Gastrocnemius medialis (tissue), 4 donors: Measurements from ENCODE around the gene KCNK3. TPM values are rescaled to one million over a fixed set of nuclear protein-coding genes. Genes with fewer than 3 reads are reported as not detected.

Experiments
- ATAC-seq, 2 donors: fragments of 150-250 bp; one replicate each; pipeline ENCODE4 v1.9.1; 2016
- DNase-seq, 2 donors: peaks; one replicate each; pipeline ENCODE4 v3.0.0-alpha.2; 2019
- H3K27ac ChIP-seq, 4 donors: fragments of 200-600 bp; sonication (generic); 1 replicate in 1 of 4; 2 replicates in 3 of 4; pipeline ENCODE4 v1.5.1; 2016 to 2018; ENCODE audit warnings: mild to moderate bottlenecking in 2 of 4, moderate library complexity in 1 of 4
- H3K27me3 ChIP-seq, 3 donors: fragments of 200-600 bp; sonication (generic) in 2 of 3; 1 replicate in 1 of 3; 2 replicates in 2 of 3; pipeline versions ENCODE4 v1.5.1 to v1.6.0; 2016 to 2019; ENCODE audit warnings: mild to moderate bottlenecking in 1 of 3, moderate library complexity in 1 of 3
- H3K36me3 ChIP-seq, 2 donors: fragments of 200-600 bp; sonication (generic) in 1 of 2; one replicate each; pipeline ENCODE4 v1.5.1; 2017 to 2018
- H3K4me1 ChIP-seq, 2 donors: fragments of 200-600 bp; sonication (generic) in 1 of 2; one replicate each; pipeline ENCODE4 v1.5.1; 2016 to 2017; ENCODE audit warnings: mild to moderate bottlenecking in 2 of 2
- H3K4me3 ChIP-seq, 4 donors: fragments of 200-600 bp; sonication (generic) in 3 of 4; 1 replicate in 1 of 4; 2 replicates in 3 of 4; pipeline ENCODE4 v1.5.1; 2016 to 2019; ENCODE audit warnings: mild to moderate bottlenecking in 2 of 4
- H3K9me3 ChIP-seq, 3 donors: fragments of 200-600 bp; sonication (generic) in 2 of 3; 1 replicate in 1 of 3; 2 replicates in 2 of 3; pipeline ENCODE4 v1.5.1; 2016 to 2019
- POLR2A ChIP-seq, 2 donors: fragments of 450-650 bp; IDR thresholded peaks; one replicate each; pipeline ENCODE4 v1.6.1; 2017; ENCODE audit warnings: antibody characterized with exemption in 2 of 2, mild to moderate bottlenecking in 2 of 2, moderate library complexity in 2 of 2
- in situ Hi-C, 4 donors: fragments of 200-750 bp; cut with MboI; loops; one replicate each; pipeline versions ENCODE4 v1.15.0 to v1.8.0; 2017; ENCODE audit warnings: low sequenced_read_pairs in 4 of 4
- intact Hi-C: fragments of 100-400 bp; cut with DNase I; formaldehyde crosslinking; loops from one replicate; pipeline ENCODE4 v1.15.1; 2023; ENCODE audit warnings: low total_unique reads
- total RNA-seq, 4 donors: library from RNA; depleted of rRNA; stranded (reverse); fragments of >200 nt; gene quantifications; one replicate each; pipeline versions ENCODE4 v1.1.0 to v1.2.3, GENCODE V29; 2016
- TF ChIP-seq, protein P1 (sequence below), 5 experiments: fragments of 450-650 bp in 3 of 5; fragments of 200-600 bp in 2 of 5; sonication (generic) in 2 of 5; IDR thresholded peaks in 4 of 5; conservative IDR thresholded peaks in 1 of 5; 1 replicate in 4 of 5; 2 replicates in 1 of 5; pipeline ENCODE4 v1.5.1; 2016 to 2019; ENCODE audit warnings: antibody characterized with exemption in 5 of 5, mild to moderate bottlenecking in 3 of 5, moderate library complexity in 3 of 5

Gene KCNK3
- total RNA-seq, 4 donors from 2014 or later: 0.80 to 11.6 (median 1.2) TPM

DNA sequence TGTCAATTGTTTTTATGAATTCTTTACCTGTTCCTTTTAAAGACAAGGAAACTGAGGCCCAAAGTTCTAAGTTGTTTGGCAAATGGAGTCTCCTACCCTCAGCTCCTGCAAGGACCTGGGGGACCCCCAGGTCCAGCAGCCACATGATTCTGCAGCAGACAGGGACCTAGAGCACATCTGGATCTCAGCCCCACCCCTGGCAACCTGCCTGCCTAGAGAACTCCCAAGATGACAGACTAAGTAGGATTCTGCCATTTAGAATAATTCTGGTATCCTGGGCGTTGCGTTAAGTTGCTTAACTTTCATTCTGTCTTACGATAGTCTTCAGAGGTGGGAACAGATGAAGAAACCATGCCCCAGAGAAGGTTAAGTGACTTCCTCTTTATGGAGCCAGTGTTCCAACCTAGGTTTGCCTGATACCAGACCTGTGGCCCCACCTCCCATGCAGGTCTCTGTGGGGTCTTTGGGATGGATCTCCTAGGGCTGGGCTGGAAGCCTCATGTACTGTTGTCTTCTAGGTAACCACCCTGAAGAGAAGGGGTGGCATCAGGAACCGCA is 87.8 kb downstream of the KCNK3 start:
- peak in 1 of 2 donors; percentile 52 for DNase-seq
- ATAC-seq: peak in 1 of 2 donors; percentile 50
- Histone ChIP-seq H3K4me3 (no peak overlapping the region), H3K4me1 (peaks cover 5 to 6% of the 10 kb centered on the region in 2 donors), H3K9me3 (no peaks in the 10 kb centered on the region), H3K36me3 (peaks cover 0 to 51% of the 10 kb centered on the region in 2 donors), H3K27me3 (no peaks in the 10 kb centered on the region), H3K27ac (peak overlapping the region in 2 of 4 donors; percentile 33 to 52)
- no peak for TF ChIP-seq POLR2A (IDR thresholded peaks at IDR 0.05)
- TF ChIP-seq, protein P1, sequence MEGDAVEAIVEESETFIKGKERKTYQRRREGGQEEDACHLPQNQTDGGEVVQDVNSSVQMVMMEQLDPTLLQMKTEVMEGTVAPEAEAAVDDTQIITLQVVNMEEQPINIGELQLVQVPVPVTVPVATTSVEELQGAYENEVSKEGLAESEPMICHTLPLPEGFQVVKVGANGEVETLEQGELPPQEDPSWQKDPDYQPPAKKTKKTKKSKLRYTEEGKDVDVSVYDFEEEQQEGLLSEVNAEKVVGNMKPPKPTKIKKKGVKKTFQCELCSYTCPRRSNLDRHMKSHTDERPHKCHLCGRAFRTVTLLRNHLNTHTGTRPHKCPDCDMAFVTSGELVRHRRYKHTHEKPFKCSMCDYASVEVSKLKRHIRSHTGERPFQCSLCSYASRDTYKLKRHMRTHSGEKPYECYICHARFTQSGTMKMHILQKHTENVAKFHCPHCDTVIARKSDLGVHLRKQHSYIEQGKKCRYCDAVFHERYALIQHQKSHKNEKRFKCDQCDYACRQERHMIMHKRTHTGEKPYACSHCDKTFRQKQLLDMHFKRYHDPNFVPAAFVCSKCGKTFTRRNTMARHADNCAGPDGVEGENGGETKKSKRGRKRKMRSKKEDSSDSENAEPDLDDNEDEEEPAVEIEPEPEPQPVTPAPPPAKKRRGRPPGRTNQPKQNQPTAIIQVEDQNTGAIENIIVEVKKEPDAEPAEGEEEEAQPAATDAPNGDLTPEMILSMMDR (IDR thresholded peaks at IDR 0.05 in 4 of 5, conservative IDR thresholded peaks at IDR 0.05 in 1 of 5): no peak
- in situ Hi-C loops (no loop called here), intact Hi-C loops (no loop called here)

Other genes starting within 250 kb of the KCNK3 start
- under 1 TPM in 2 of 4 donors, not detected in 2; 0.09 to 0.46 TPM for gene OTOF, start 214.6 kb upstream of the KCNK3 start, total RNA-seq
- gene CIB4, start 51.4 kb upstream of the KCNK3 start, total RNA-seq: not detected
- 10 to 100 TPM; 37.8 to 54.5 (median 45.9) TPM for gene SLC35F6, start 71.6 kb downstream of the KCNK3 start, total RNA-seq
- gene CENPA, start 93.3 kb downstream of the KCNK3 start, total RNA-seq: under 1 TPM in 1 of 4 donors, not detected in 3; 0.22 TPM
- not detected for gene DPYSL5, start 155.4 kb downstream of the KCNK3 start, total RNA-seq